GM23248 (cell line): ENCODE results near the gene ZNF385B.

Experiments
- EZH2 ChIP-seq: fragments of 200-600 bp; sonication (generic); IDR thresholded peaks from 2 replicates; pipeline ENCODE4 v1.6.1; 2018; ENCODE audit warnings: antibody characterized with exemption, mild to moderate bottlenecking; ENCODE audit not compliant: insufficient read depth, poor library complexity, severe bottlenecking
- EZH2phosphoT487 ChIP-seq: fragments of 200-600 bp; sonication (generic); IDR thresholded peaks from 2 replicates; pipeline ENCODE4 v1.6.1; 2018; ENCODE audit warnings: antibody characterized with exemption, moderate library complexity, mild to moderate bottlenecking, low read depth; ENCODE audit not compliant: insufficient read depth

- TF ChIP-seq EZH2 (no peak), EZH2phosphoT487 (no peak)
These were observed 322.3 kb downstream of the ZNF385B start for GRCh38 chr2:179539124-179539511.
